ENCODE measurements around the gene DIS3L2. TPM values are rescaled to one million over a fixed set of nuclear protein-coding genes. Genes with fewer than 3 reads are reported as not detected.
A peak's percentile ranks its signal among the peaks of the same experiment; 100 is the strongest.

The DIS3L2 gene
- total and polyA plus RNA-seq, 2 of the 4 experiments (the other 2 are of a cell fraction): 14.7 to 19.2 TPM

GRCh38 chr2:232018181-232018580 lies 56.7 kb downstream of the DIS3L2 start:
- Histone ChIP-seq H2BK15ac (ENCODE audit: low read depth, low read length) (no peak overlapping the region), H3K27ac (ENCODE audit: insufficient read depth, low read length) (no peak overlapping the region), H2AFZ (replicated peaks; ENCODE audit: low read length, poor library complexity) (no peak overlapping the region), H2BK20ac (ENCODE audit: low read depth, low read length) (no peak overlapping the region), H4K5ac (ENCODE audit: low read depth, low read length) (no peak overlapping the region), H3K79me1 (ENCODE audit: low read depth in 1 of 2, low read length in 2 of 2) (peaks cover 9 to 13% of the 10 kb centered on the region in 2 experiments), H3K23ac (ENCODE audit: low read depth, low read length) (no peak overlapping the region), H3K4me2 (ENCODE audit: low read depth, low read length) (no peak overlapping the region), H3K56ac (ENCODE audit: extremely low read depth, insufficient read depth, low read length) (no peak overlapping the region), H2AK9ac (replicated peaks; ENCODE audit: low read depth, low read length, poor library complexity) (no peak overlapping the region), H4K8ac (ENCODE audit: low read depth in 2 of 2, low read length in 2 of 2) (no peak overlapping the region), H3K27me3 (ENCODE audit: control insufficient read depth, insufficient read depth, low read length) (no peaks in the 10 kb centered on the region), H3K4me1 (ENCODE audit: control insufficient read depth, insufficient read depth, low read length) (peaks cover 3% of the 10 kb centered on the region; the same call in 1 of the 2 replicates), H3K4ac (ENCODE audit: low read depth, low read length) (no peak overlapping the region), H3K9ac (ENCODE audit: low read depth, low read length) (no peak overlapping the region), H3K14ac (replicated peaks; ENCODE audit: low read depth, low read length) (no peak overlapping the region), H3K18ac (ENCODE audit: low read depth, low read length) (no peak overlapping the region), H2AK5ac (ENCODE audit: low read depth, low read length) (no peak overlapping the region), H2BK120ac (ENCODE audit: low read depth, low read length) (no peak overlapping the region), H4K20me1 (ENCODE audit: insufficient read depth, low read length) (peaks cover 22% of the 10 kb centered on the region; the same call in 1 of the 2 replicates), H3K4me3 (ENCODE audit: insufficient read depth, low read depth, low read length) (no peak overlapping the region), H3K9me1 (ENCODE audit: insufficient read depth, low read length) (peaks cover 7% of the 10 kb centered on the region), H4K91ac (ENCODE audit: insufficient read depth, low read depth, low read length) (no peak overlapping the region), H3K9me3 (ENCODE audit: control insufficient read depth, insufficient read depth, low read length) (no peaks in the 10 kb centered on the region), H3K36me3 (ENCODE audit: control insufficient read depth, insufficient read depth, low read length) (peaks cover 10% of the 10 kb centered on the region), H2BK5ac (ENCODE audit: low read depth, low read length, poor library complexity, severe bottlenecking) (no peak overlapping the region)
- BruUV-seq (replicated peaks): no TSS peak
- dilution Hi-C loops (cut with HindIII; ENCODE audit: low sequenced_read_pairs, unreplicated experiment) (no loop called here), intact Hi-C loops (cut with micrococcal nuclease) (no loop called here), in situ Hi-C loops (cut with MboI; ENCODE audit: low sequenced_read_pairs) (no loop called here)
- no peak for TF ChIP-seq ELK1 (IDR thresholded peaks at IDR 0.05; ENCODE audit: borderline replicate concordance, low read depth, low read length)
- no peak for TF ChIP-seq NFE2L2 (IDR thresholded peaks at IDR 0.05; ENCODE audit: low read depth, low read length)
- TF ChIP-seq POLR2A (IDR thresholded peaks at IDR 0.05; ENCODE audit: low read depth, low read length): no peak
- TF ChIP-seq BHLHE40 (IDR thresholded peaks at IDR 0.05; ENCODE audit: low read depth, low read length): no peak
- no peak for TF ChIP-seq FOS (IDR thresholded peaks at IDR 0.05; ENCODE audit: low read depth, low read length)
- no peak for TF ChIP-seq RFX5 (IDR thresholded peaks at IDR 0.05; ENCODE audit: low read depth, low read length)
- no peak for TF ChIP-seq RAD21 (IDR thresholded peaks at IDR 0.05; ENCODE audit: low read length)
- TF ChIP-seq MXI1 (IDR thresholded peaks at IDR 0.05; ENCODE audit: borderline replicate concordance, low read depth, low read length): no peak
- TF ChIP-seq MAZ (IDR thresholded peaks at IDR 0.05; ENCODE audit: borderline replicate concordance, low read depth, low read length): no peak
- TF ChIP-seq CEBPB (IDR thresholded peaks at IDR 0.05; ENCODE audit: low read depth, low read length): no peak
- TF ChIP-seq CTCF (conservative IDR thresholded peaks at IDR 0.05; ENCODE audit: low read depth, low read length): no peak
- TF ChIP-seq SMC3 (IDR thresholded peaks at IDR 0.05; ENCODE audit: low read depth, low read length): no peak
- TF ChIP-seq RCOR1 (IDR thresholded peaks at IDR 0.05; ENCODE audit: insufficient replicate concordance, low read length): no peak
- ATAC-seq (ENCODE audit: low read depth) (no peak), DNase-seq (peak; percentile 55)
- POLR2A ChIA-PET (ENCODE audit: unreplicated experiment): interaction anchor here (1.0 kb wide), 1 partner anchor 44 kb away, joined by 3 read pairs; no protein-coding TSS in a partner anchor
- 80% methylated on average over 1 of the region's 4 CpGs; no CpG with 5 or more reads in 1 of the 2 experiments for WGBS, 2 experiments (ENCODE audit: extremely low coverage in 2 of 2, insufficient read length in 1 of 2)
- CTCF ChIA-PET: no interaction called here
